Adipocyte (in vitro differentiated cells): ENCODE data around the gene GPR65.

Experiments used
- DNase-seq: peaks from one replicate; pipeline ENCODE4 v3.0.0-alpha.2; 2015; ENCODE audit warnings: low read depth
- H3K27me3 ChIP-seq: replicated peaks from 2 replicates; pipeline ENCODE4 v1.7.0; 2013; ENCODE audit warnings: mild to moderate bottlenecking, low read length, moderate library complexity; ENCODE audit not compliant: control insufficient read depth, insufficient read depth
- H3K36me3 ChIP-seq: 2 replicates; pipeline ENCODE4 v1.7.0; 2013; ENCODE audit warnings: low read length, mild to moderate bottlenecking, moderate library complexity; ENCODE audit not compliant: control insufficient read depth, insufficient read depth, severe bottlenecking
- H3K4me1 ChIP-seq: 2 replicates; pipeline ENCODE4 v1.7.0; 2013; ENCODE audit warnings: mild to moderate bottlenecking, low read length, moderate library complexity; ENCODE audit not compliant: control insufficient read depth, insufficient read depth
- H3K4me3 ChIP-seq: 2 replicates; pipeline ENCODE4 v1.7.0; 2013; ENCODE audit warnings: mild to moderate bottlenecking, low read length, moderate library complexity
- H3K9ac ChIP-seq: 2 replicates; pipeline ENCODE4 v1.7.0; 2013; ENCODE audit warnings: mild to moderate bottlenecking, low read length, moderate library complexity
- H3K9me3 ChIP-seq: 2 replicates; pipeline ENCODE4 v1.7.0; 2013; ENCODE audit warnings: mild to moderate bottlenecking, low read length, moderate library complexity; ENCODE audit not compliant: control insufficient read depth

The GPR65 gene

DNA sequence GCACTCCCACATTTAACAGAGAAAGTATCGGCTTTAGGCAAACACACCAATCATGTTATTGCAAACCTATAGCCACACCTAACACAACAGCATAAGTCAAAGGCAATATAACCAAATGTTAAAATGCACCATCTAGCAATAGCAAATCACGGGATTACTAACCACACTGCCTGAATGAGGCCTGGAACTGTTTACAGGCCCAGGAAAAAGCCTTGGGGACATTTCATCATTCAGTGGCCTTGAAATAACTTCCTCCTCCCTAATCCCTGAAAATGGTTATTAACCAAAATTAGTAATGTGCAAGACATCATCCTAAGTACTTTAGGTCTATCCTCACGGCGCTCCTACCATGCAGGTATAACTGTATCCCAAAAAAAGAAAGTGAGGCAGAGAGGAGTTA is 14.3 kb upstream of the GPR65 start:
- Histone ChIP-seq H3K4me3 (no peak overlapping the region), H3K36me3 (peaks cover 9% of the 10 kb centered on the region), H3K9me3 (no peaks in the 10 kb centered on the region), H3K4me1 (peaks cover 17% of the 10 kb centered on the region), H3K9ac (no peak overlapping the region), H3K27me3 (no peaks in the 10 kb centered on the region)
- DNase-seq: peak; percentile 16

DNA sequence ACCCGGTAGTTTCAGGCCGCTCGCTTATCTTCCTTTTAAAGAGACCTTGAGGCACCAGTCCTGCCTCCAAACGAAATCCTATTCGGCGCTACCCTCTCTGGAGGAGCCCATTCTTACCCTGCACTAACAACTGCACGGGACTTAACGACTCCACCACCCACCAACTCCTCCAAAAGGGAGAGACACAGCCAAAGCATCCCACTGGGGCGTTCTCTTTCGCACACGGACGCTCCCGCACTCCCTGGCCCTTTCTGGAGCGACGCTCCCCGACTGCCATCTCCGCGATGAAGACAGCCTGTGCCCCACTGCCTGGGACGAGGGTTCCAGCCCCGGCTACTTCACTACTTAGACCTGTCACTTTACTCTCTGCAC is 12.6 kb upstream of the GPR65 start:
- Histone ChIP-seq H3K9ac (peak overlapping the region; percentile 84), H3K36me3 (no peaks in the 10 kb centered on the region), H3K9me3 (no peaks in the 10 kb centered on the region), H3K27me3 (no peaks in the 10 kb centered on the region), H3K4me1 (peaks cover 20% of the 10 kb centered on the region), H3K4me3 (peak overlapping the region; percentile 86)
- DNase-seq: no peak

GRCh38 chr14:87992718-87993628 is 12.0 kb upstream of the GPR65 start, which contains the start of gene GALC:
GALC (minus strand) TSS chr14:87993182; CDS start chr14:87993164, 18 bp downstream.
- no peaks in the 10 kb centered on the region for H3K36me3 ChIP-seq
- no peaks in the 10 kb centered on the region for H3K9me3 ChIP-seq
- DNase-seq: peak; percentile 95
- peaks cover 20% of the 10 kb centered on the region for H3K4me1 ChIP-seq
- no peaks in the 10 kb centered on the region for H3K27me3 ChIP-seq
- H3K4me3 ChIP-seq: peak within 1 kb of the TSS; percentile 86
- peak within 1 kb of the TSS; percentile 84 for H3K9ac ChIP-seq

- Histone ChIP-seq H3K9ac (no peak overlapping the region), H3K4me3 (no peak overlapping the region), H3K36me3 (no peaks in the 10 kb centered on the region), H3K27me3 (no peaks in the 10 kb centered on the region), H3K9me3 (no peaks in the 10 kb centered on the region), H3K4me1 (peaks cover 19% of the 10 kb centered on the region)
- DNase-seq: no peak
These were observed 10.0 kb upstream of the GPR65 start for GRCh38 chr14:87994974-87995373.

GRCh38 chr14:87995500-87996290 is 9.2 kb upstream of the GPR65 start:
- H3K4me1 ChIP-seq: peaks cover 12% of the 10 kb centered on the region
- no peak for DNase-seq
- no peaks in the 10 kb centered on the region for H3K36me3 ChIP-seq
- H3K4me3 ChIP-seq: no peak overlapping the region
- no peaks in the 10 kb centered on the region for H3K9me3 ChIP-seq
- no peak overlapping the region for H3K9ac ChIP-seq
- H3K27me3 ChIP-seq: no peaks in the 10 kb centered on the region

GRCh38 chr14:87996291-87996592 is 8.7 kb upstream of the GPR65 start:
- Histone ChIP-seq H3K27me3 (no peaks in the 10 kb centered on the region), H3K9me3 (no peaks in the 10 kb centered on the region), H3K4me3 (no peak overlapping the region), H3K4me1 (peaks cover 9% of the 10 kb centered on the region), H3K9ac (no peak overlapping the region), H3K36me3 (no peaks in the 10 kb centered on the region)
- peak; percentile 22 for DNase-seq

DNA sequence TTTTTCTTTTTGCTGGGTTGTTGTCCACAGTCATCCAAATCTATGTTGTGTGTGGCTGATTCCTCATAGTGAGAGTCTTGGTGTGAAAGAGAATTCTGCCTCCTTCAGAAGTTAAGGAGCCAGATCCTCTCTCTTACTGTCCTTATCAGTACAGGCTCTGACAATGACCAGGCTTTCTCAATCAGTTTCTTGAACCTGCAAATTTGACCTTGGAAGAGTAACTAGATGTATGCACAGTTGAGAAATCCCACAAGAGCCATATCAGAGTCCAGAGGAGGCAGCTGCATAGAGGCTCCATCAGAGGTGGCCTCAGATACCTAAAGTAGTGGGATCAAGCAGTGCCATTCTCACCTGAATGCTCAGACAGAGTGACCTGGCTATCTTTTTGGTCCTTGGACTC is 6.5 kb upstream of the GPR65 start:
- no peaks in the 10 kb centered on the region for H3K9me3 ChIP-seq
- no peak for DNase-seq
- H3K36me3 ChIP-seq: no peaks in the 10 kb centered on the region
- no peak overlapping the region for H3K4me3 ChIP-seq
- H3K4me1 ChIP-seq: peaks cover 6% of the 10 kb centered on the region
- H3K27me3 ChIP-seq: no peaks in the 10 kb centered on the region
- no peak overlapping the region for H3K9ac ChIP-seq

- Histone ChIP-seq H3K27me3 (no peaks in the 10 kb centered on the region), H3K4me1 (peaks cover 3% of the 10 kb centered on the region), H3K36me3 (no peaks in the 10 kb centered on the region), H3K4me3 (no peak overlapping the region), H3K9me3 (no peaks in the 10 kb centered on the region), H3K9ac (no peak overlapping the region)
- DNase-seq: no peak
These were observed 5.7 kb upstream of the GPR65 start for GRCh38 chr14:87999277-87999676.

DNA sequence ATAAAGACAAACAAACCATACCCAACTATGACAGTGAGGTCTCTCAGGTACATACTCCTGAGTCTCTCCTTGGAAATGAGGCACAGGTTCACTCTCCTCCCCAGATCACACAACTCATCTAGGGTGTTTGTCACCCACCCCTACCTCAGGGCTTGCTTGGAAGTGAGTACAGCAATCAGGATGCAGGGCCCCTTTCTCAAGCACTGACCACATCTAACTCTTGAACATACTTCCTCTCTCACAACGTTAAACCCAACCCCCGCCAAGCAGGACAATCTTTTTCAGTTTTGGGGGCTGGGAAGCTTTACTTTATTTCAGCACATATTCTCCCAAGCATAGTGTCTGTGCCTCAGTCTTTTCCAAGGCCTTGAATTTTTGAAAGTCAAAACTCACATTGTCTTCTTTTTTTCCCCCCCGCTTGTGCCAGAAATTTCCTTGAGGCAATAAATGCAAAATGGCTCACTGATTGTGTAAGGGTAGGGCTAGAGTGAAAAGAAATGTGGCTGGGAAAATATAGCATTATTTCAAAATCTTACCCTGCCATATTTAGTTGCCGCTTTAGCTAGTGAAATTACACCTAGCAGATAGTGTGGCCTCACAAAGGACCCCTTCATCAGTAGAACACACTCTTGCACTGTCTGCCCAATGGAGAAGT is 2.4 kb upstream of the GPR65 start:
- no peak for DNase-seq
- no peaks in the 10 kb centered on the region for H3K27me3 ChIP-seq
- no peaks in the 10 kb centered on the region for H3K9me3 ChIP-seq
- H3K36me3 ChIP-seq: no peaks in the 10 kb centered on the region
- no peak overlapping the region for H3K4me3 ChIP-seq
- no peaks in the 10 kb centered on the region for H3K4me1 ChIP-seq
- H3K9ac ChIP-seq: no peak overlapping the region

- Histone ChIP-seq H3K9ac (no peak overlapping the region), H3K36me3 (no peaks in the 10 kb centered on the region), H3K4me3 (no peak overlapping the region), H3K27me3 (no peaks in the 10 kb centered on the region), H3K4me1 (no peaks in the 10 kb centered on the region), H3K9me3 (no peaks in the 10 kb centered on the region)
- DNase-seq: no peak
These were observed 1.5 kb upstream of the GPR65 start for GRCh38 chr14:88003425-88003824.

DNA sequence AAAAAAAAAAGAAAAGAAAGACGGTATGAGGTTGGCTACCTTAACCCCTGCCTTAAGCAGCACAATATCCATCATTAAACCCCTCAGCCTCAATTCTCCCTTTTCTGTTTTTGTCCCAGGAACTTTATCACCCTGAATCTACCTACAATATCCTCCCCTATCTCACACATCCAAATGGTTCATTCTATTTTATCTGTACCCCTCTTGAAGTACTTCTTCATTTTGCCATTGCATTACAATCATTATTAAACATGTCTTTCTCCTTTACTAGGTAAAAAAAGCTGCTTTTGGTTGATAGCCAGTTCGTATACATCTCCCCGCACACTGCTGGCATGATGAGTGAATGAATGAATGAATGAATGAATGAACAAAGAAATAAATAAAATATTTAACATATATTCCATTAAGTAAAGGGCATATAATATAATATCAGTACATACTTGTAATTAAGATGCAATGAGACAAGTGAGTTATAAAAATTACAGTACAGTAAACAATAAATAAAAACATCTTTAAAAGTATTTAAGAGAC is 364 bp upstream of the GPR65 start:
- Histone ChIP-seq H3K4me3 (no peak overlapping the region), H3K27me3 (no peaks in the 10 kb centered on the region), H3K9me3 (no peaks in the 10 kb centered on the region), H3K9ac (no peak overlapping the region), H3K4me1 (no peaks in the 10 kb centered on the region), H3K36me3 (no peaks in the 10 kb centered on the region)
- no peak for DNase-seq
